ENCODE results near the gene LBHD1. TPM values are rescaled to one million over a fixed set of nuclear protein-coding genes. Genes with fewer than 3 reads are reported as not detected.

LBHD1 gene
- total and polyA plus RNA-seq, 2 of the 13 experiments (the other 11 are each of a cell fraction or from before 2014, with no cell fraction given) = 3.2 to 3.7 TPM

DNA sequence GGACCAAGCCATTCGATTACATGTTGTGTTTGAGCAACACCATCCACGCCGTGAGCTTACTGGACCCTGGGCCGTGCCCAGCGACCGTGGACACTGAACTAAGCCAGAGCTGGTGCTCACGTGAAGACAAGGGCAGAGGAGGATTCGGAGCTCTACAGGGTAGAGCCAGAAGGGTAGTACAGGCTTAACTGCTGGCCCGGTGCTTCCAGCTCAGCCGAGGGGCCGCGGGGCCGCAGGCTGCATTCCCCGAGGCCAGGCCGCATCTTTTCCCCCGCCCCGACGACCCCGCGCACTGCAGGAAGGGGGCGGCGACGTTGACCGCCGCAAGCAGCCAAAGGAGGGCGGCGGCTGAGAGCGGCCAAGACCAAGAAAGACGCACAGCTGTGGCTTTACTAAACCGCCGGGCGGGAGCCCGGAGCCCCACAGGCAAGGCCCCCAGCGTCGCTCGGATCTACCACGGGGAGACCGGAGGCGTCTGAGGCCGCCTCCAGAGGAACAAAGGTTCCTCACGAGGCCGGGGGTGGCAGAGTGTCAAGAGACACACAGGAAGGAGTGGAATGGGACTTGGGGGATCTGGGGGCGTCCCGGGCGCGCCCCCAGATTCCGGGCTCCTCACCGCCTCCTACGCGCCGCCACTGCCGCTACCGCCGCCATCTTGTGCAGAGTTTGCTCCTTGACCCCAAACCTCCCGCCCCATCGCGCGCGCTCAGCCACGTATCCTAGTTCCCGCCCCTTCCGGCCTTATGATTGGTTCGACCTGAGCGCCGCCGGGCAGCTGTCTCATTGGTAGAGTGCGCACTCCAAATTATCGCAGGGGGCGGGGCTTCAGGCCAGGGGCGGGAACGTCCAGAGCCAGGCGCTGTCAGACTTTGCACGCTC is 25.9 kb downstream of the LBHD1 start, which contains the start of gene GANAB (continued):
- TF ChIP-seq, protein P1, sequence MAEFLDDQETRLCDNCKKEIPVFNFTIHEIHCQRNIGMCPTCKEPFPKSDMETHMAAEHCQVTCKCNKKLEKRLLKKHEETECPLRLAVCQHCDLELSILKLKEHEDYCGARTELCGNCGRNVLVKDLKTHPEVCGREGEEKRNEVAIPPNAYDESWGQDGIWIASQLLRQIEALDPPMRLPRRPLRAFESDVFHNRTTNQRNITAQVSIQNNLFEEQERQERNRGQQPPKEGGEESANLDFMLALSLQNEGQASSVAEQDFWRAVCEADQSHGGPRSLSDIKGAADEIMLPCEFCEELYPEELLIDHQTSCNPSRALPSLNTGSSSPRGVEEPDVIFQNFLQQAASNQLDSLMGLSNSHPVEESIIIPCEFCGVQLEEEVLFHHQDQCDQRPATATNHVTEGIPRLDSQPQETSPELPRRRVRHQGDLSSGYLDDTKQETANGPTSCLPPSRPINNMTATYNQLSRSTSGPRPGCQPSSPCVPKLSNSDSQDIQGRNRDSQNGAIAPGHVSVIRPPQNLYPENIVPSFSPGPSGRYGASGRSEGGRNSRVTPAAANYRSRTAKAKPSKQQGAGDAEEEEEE (CRISPR knock-in tag; IDR thresholded peaks at IDR 0.05; ENCODE audit: borderline replicate concordance) = no peak
- peak; percentile 84 for TF ChIP-seq AGO1 (IDR thresholded peaks at IDR 0.05; ENCODE audit: low read depth, low read length, poor library complexity, severe bottlenecking)
- no peak; the same call in 1 of the 2 replicates for TF ChIP-seq FOXJ3 (CRISPR knock-in tag; IDR thresholded peaks at IDR 0.05; ENCODE audit: borderline replicate concordance)
- peak; percentile 57; the same call in 1 of the 2 replicates for TF ChIP-seq ZNF777 (CRISPR knock-in tag; IDR thresholded peaks at IDR 0.05)
- TF ChIP-seq ZBTB38 (CRISPR knock-in tag; IDR thresholded peaks at IDR 0.05) = peak; percentile 33; the same call in 1 of the 2 replicates
- TF ChIP-seq TGIF2 (CRISPR knock-in tag; IDR thresholded peaks at IDR 0.05) = peak; percentile 74
- TF ChIP-seq ZNF207 (IDR thresholded peaks at IDR 0.05; ENCODE audit: borderline replicate concordance) = no peak
- TF ChIP-seq RORA (CRISPR knock-in tag; IDR thresholded peaks at IDR 0.05) = no peak
- no peak for TF ChIP-seq ZNF713 (CRISPR knock-in tag; IDR thresholded peaks at IDR 0.05)
- TF ChIP-seq, protein P2, sequence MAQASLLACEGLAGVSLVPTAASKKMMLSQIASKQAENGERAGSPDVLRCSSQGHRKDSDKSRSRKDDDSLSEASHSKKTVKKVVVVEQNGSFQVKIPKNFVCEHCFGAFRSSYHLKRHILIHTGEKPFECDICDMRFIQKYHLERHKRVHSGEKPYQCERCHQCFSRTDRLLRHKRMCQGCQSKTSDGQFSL (CRISPR knock-in tag; IDR thresholded peaks at IDR 0.05) = no peak
- TF ChIP-seq, protein P3, sequence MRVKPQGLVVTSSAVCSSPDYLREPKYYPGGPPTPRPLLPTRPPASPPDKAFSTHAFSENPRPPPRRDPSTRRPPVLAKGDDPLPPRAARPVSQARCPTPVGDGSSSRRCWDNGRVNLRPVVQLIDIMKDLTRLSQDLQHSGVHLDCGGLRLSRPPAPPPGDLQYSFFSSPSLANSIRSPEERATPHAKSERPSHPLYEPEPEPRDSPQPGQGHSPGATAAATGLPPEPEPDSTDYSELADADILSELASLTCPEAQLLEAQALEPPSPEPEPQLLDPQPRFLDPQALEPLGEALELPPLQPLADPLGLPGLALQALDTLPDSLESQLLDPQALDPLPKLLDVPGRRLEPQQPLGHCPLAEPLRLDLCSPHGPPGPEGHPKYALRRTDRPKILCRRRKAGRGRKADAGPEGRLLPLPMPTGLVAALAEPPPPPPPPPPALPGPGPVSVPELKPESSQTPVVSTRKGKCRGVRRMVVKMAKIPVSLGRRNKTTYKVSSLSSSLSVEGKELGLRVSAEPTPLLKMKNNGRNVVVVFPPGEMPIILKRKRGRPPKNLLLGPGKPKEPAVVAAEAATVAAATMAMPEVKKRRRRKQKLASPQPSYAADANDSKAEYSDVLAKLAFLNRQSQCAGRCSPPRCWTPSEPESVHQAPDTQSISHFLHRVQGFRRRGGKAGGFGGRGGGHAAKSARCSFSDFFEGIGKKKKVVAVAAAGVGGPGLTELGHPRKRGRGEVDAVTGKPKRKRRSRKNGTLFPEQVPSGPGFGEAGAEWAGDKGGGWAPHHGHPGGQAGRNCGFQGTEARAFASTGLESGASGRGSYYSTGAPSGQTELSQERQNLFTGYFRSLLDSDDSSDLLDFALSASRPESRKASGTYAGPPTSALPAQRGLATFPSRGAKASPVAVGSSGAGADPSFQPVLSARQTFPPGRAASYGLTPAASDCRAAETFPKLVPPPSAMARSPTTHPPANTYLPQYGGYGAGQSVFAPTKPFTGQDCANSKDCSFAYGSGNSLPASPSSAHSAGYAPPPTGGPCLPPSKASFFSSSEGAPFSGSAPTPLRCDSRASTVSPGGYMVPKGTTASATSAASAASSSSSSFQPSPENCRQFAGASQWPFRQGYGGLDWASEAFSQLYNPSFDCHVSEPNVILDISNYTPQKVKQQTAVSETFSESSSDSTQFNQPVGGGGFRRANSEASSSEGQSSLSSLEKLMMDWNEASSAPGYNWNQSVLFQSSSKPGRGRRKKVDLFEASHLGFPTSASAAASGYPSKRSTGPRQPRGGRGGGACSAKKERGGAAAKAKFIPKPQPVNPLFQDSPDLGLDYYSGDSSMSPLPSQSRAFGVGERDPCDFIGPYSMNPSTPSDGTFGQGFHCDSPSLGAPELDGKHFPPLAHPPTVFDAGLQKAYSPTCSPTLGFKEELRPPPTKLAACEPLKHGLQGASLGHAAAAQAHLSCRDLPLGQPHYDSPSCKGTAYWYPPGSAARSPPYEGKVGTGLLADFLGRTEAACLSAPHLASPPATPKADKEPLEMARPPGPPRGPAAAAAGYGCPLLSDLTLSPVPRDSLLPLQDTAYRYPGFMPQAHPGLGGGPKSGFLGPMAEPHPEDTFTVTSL (CRISPR knock-in tag; IDR thresholded peaks at IDR 0.05; ENCODE audit: borderline replicate concordance) = peak; percentile 27; the same call in 1 of the 2 replicates
- no peak for TF ChIP-seq ZNF724P (CRISPR knock-in tag; IDR thresholded peaks at IDR 0.05; ENCODE audit: borderline replicate concordance)
- peak; percentile 73; the same call in 1 of the 2 replicates for TF ChIP-seq ZNF670 (CRISPR knock-in tag; IDR thresholded peaks at IDR 0.05; ENCODE audit: borderline replicate concordance)
- TF ChIP-seq TAF1 (CRISPR knock-in tag; IDR thresholded peaks at IDR 0.05) = peak; percentile 96
- TF ChIP-seq, protein P4, sequence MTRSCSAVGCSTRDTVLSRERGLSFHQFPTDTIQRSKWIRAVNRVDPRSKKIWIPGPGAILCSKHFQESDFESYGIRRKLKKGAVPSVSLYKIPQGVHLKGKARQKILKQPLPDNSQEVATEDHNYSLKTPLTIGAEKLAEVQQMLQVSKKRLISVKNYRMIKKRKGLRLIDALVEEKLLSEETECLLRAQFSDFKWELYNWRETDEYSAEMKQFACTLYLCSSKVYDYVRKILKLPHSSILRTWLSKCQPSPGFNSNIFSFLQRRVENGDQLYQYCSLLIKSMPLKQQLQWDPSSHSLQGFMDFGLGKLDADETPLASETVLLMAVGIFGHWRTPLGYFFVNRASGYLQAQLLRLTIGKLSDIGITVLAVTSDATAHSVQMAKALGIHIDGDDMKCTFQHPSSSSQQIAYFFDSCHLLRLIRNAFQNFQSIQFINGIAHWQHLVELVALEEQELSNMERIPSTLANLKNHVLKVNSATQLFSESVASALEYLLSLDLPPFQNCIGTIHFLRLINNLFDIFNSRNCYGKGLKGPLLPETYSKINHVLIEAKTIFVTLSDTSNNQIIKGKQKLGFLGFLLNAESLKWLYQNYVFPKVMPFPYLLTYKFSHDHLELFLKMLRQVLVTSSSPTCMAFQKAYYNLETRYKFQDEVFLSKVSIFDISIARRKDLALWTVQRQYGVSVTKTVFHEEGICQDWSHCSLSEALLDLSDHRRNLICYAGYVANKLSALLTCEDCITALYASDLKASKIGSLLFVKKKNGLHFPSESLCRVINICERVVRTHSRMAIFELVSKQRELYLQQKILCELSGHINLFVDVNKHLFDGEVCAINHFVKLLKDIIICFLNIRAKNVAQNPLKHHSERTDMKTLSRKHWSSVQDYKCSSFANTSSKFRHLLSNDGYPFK (CRISPR knock-in tag; IDR thresholded peaks at IDR 0.05; ENCODE audit: borderline replicate concordance) = peak; percentile 80; the same call in 1 of the 2 replicates
- TF ChIP-seq SPEN (CRISPR knock-in tag; IDR thresholded peaks at IDR 0.05; ENCODE audit: low read depth) = peak; percentile 67; the same call in 1 of the 2 replicates
- peak; percentile 97 for TF ChIP-seq AGO2 (optimal IDR thresholded peaks at IDR 0.05; ENCODE audit: low read depth, low read length)
- TF ChIP-seq ZNF430 (CRISPR knock-in tag; IDR thresholded peaks at IDR 0.05) = peak; percentile 56; the same call in 1 of the 2 replicates

Measured in HepG2 (cell line).